ENCODE measurements around the gene CST1. TPM values are rescaled to one million over a fixed set of nuclear protein-coding genes. Genes with fewer than 3 reads are reported as not detected.
"Not testable (repeated sequence)": the region's sequence is repeated elsewhere in the genome, so short reads cannot be mapped to it uniquely, and the experiment has no call there.

The CST1 gene
- not detected for total RNA-seq
- long read RNA-seq, result 0 reads

GRCh38 chr20:23750786-23751185 lies at the start of gene CST1:
TSS of gene CST1 (minus strand) at chr20:23750935. CDS start at chr20:23750866, 69 bp downstream.
- intact Hi-C loops (cut with DNase I); ATAC-seq; DNase-seq (ENCODE audit: missing footprints): not testable (repeated sequence)

- DNase-seq (ENCODE audit: missing footprints); intact Hi-C loops (cut with DNase I): not testable (repeated sequence)
- ATAC-seq, result peak; percentile 64
Observed at GRCh38 chr20:23799216-23799847, 48.6 kb upstream of the CST1 start.

GRCh38 chr20:23795526-23795925 lies 44.8 kb upstream of the CST1 start:
- intact Hi-C loops (cut with DNase I), result no loop called here
- ATAC-seq, result no peak
- no peak for DNase-seq (ENCODE audit: missing footprints)

GRCh38 chr20:23794841-23795240 lies 44.1 kb upstream of the CST1 start:
- ATAC-seq (no peak), DNase-seq (ENCODE audit: missing footprints) (no peak)
- intact Hi-C loops (cut with DNase I), result no loop called here

GRCh38 chr20:23794065-23794464 lies 43.3 kb upstream of the CST1 start:
- DNase-seq (ENCODE audit: missing footprints) (no peak), ATAC-seq (no peak)
- intact Hi-C loops (cut with DNase I), result no loop called here

- ATAC-seq, result no peak
- intact Hi-C loops (cut with DNase I), result no loop called here
- DNase-seq (ENCODE audit: missing footprints), result no peak
Observed at GRCh38 chr20:23783447-23783846, 32.7 kb upstream of the CST1 start.

GRCh38 chr20:23782366-23782983 lies 31.7 kb upstream of the CST1 start:
- no peak for DNase-seq (ENCODE audit: missing footprints)
- intact Hi-C loops (cut with DNase I), result no loop called here
- ATAC-seq, result no peak

- ATAC-seq; intact Hi-C loops (cut with DNase I); DNase-seq (ENCODE audit: missing footprints): not testable (repeated sequence)
Observed at GRCh38 chr20:23778676-23779075, 27.9 kb upstream of the CST1 start.

- DNase-seq (ENCODE audit: missing footprints); intact Hi-C loops (cut with DNase I); ATAC-seq: not testable (repeated sequence)
Observed at GRCh38 chr20:23777380-23777779, 26.6 kb upstream of the CST1 start.

- ATAC-seq (no peak), DNase-seq (ENCODE audit: missing footprints) (no peak)
- intact Hi-C loops (cut with DNase I), result no loop called here
Observed at GRCh38 chr20:23776067-23776771, 25.5 kb upstream of the CST1 start.

- no peak for ATAC-seq
- intact Hi-C loops (cut with DNase I), result no loop called here
- DNase-seq (ENCODE audit: missing footprints), result no peak
Observed at GRCh38 chr20:23774081-23774480, 23.3 kb upstream of the CST1 start.

- ATAC-seq, result no peak
- intact Hi-C loops (cut with DNase I), result no loop called here
- no peak for DNase-seq (ENCODE audit: missing footprints)
Observed at GRCh38 chr20:23773579-23773978, 22.8 kb upstream of the CST1 start.

- ATAC-seq (no peak), DNase-seq (ENCODE audit: missing footprints) (no peak)
- intact Hi-C loops (cut with DNase I), result no loop called here
Observed at GRCh38 chr20:23773127-23773526, 22.4 kb upstream of the CST1 start.

GRCh38 chr20:23772074-23772473 lies 21.3 kb upstream of the CST1 start:
- ATAC-seq (no peak), DNase-seq (ENCODE audit: missing footprints) (no peak)
- intact Hi-C loops (cut with DNase I), result no loop called here

- no peak for ATAC-seq
- DNase-seq (ENCODE audit: missing footprints), result no peak
- intact Hi-C loops (cut with DNase I), result no loop called here
Observed at GRCh38 chr20:23770384-23770783, 19.6 kb upstream of the CST1 start.

- DNase-seq (ENCODE audit: missing footprints); ATAC-seq; intact Hi-C loops (cut with DNase I): not testable (repeated sequence)
Observed at GRCh38 chr20:23768520-23768919, 17.8 kb upstream of the CST1 start.

- no peak for ATAC-seq
- no peak for DNase-seq (ENCODE audit: missing footprints)
- intact Hi-C loops (cut with DNase I), result no loop called here
Observed at GRCh38 chr20:23766531-23766930, 15.8 kb upstream of the CST1 start.

- intact Hi-C loops (cut with DNase I), result no loop called here
- ATAC-seq, result no peak
- DNase-seq (ENCODE audit: missing footprints), result no peak
Observed at GRCh38 chr20:23765578-23765977, 14.8 kb upstream of the CST1 start.

- not testable (repeated sequence) for DNase-seq (ENCODE audit: missing footprints); ATAC-seq
Observed at GRCh38 chr20:23764630-23765029, 13.9 kb upstream of the CST1 start.

GRCh38 chr20:23763345-23763744 lies 12.6 kb upstream of the CST1 start:
- no peak for DNase-seq (ENCODE audit: missing footprints)
- intact Hi-C loops (cut with DNase I), result no loop called here
- ATAC-seq, result no peak

More at GRCh38 chr20:23764630-23765029, 13.9 kb upstream of the CST1 start:
- intact Hi-C loops (cut with DNase I), result not testable (repeated sequence)

All from Right ventricle myocardium inferior (tissue), 1 donor.